GM12878 (cell line): ENCODE measurements around the gene GTSE1. TPM values are rescaled to one million over a fixed set of nuclear protein-coding genes. Genes with fewer than 3 reads are reported as not detected.

ENCODE experiments used
- CBFB ChIP-seq: IDR thresholded peaks from 2 replicates; pipeline ENCODE4 v1.6.1; 2016; ENCODE audit warnings: antibody characterized with exemption, low read depth
- CHD2 ChIP-seq: IDR thresholded peaks from 2 replicates; pipeline ENCODE4 v1.6.1; 2011; ENCODE audit warnings: low read depth, low read length, improper control_type of control experiment, borderline replicate concordance
- EGR1 ChIP-seq, 2 experiments: IDR thresholded peaks; 1 replicate in 1 of 2; 2 replicates in 1 of 2; pipeline ENCODE4 v1.6.1; 2011 to 2012; ENCODE audit warnings: low read depth in 2 of 2, low read length in 2 of 2, borderline replicate concordance in 1 of 2, mild to moderate bottlenecking in 1 of 2, moderate library complexity in 1 of 2
- EZH2 ChIP-seq: IDR thresholded peaks from 2 replicates; pipeline ENCODE4 v1.6.1; 2012; ENCODE audit warnings: low read depth, mild to moderate bottlenecking, control low read depth, inconsistent platforms, low read length, borderline replicate concordance; ENCODE audit not compliant: control insufficient read depth
- FOXK2 ChIP-seq: fragments of 450-650 bp; IDR thresholded peaks from 2 replicates; pipeline ENCODE4 v1.6.1; 2017; ENCODE audit warnings: mild to moderate bottlenecking, moderate library complexity
- HDAC2 ChIP-seq: fragments of 200-600 bp; sonication (generic); IDR thresholded peaks from 2 replicates; pipeline ENCODE4 v1.6.1; 2017
- HDGF ChIP-seq: fragments of 450-650 bp; IDR thresholded peaks from 2 replicates; pipeline ENCODE4 v1.6.1; 2016; ENCODE audit warnings: antibody characterized with exemption
- IKZF1 ChIP-seq: fragments of 450-650 bp; conservative IDR thresholded peaks from 2 replicates; pipeline ENCODE4 v1.6.1; 2017; ENCODE audit warnings: antibody characterized with exemption, mild to moderate bottlenecking
- JUNB ChIP-seq: IDR thresholded peaks from 2 replicates; pipeline ENCODE4 v1.6.1; 2016; ENCODE audit warnings: antibody characterized with exemption, mild to moderate bottlenecking
- NR2F1 ChIP-seq: fragments of 450-650 bp; conservative IDR thresholded peaks from 2 replicates; pipeline ENCODE4 v1.6.1; 2017; ENCODE audit warnings: mild to moderate bottlenecking
- PAX5 ChIP-seq: IDR thresholded peaks from 2 replicates; pipeline ENCODE4 v1.6.1; 2011; ENCODE audit warnings: low read depth, low read length, borderline replicate concordance
- PML ChIP-seq: IDR thresholded peaks from 2 replicates; pipeline ENCODE4 v1.6.1; 2012; ENCODE audit warnings: low read length, inconsistent platforms
- POLR2A ChIP-seq: IDR thresholded peaks from 2 replicates; pipeline ENCODE4 v1.6.1; 2011; ENCODE audit warnings: low read depth, mild to moderate bottlenecking, low read length
- RAD21 ChIP-seq: IDR thresholded peaks from 2 replicates; pipeline ENCODE4 v1.6.1; 2011; ENCODE audit warnings: mild to moderate bottlenecking, low read depth, low read length, moderate library complexity; ENCODE audit not compliant: insufficient read depth
- RFX5 ChIP-seq: IDR thresholded peaks from 2 replicates; pipeline ENCODE4 v1.6.1; 2011; ENCODE audit warnings: low read depth, low read length, improper control_type of control experiment
- RUNX3 ChIP-seq: IDR thresholded peaks from 2 replicates; pipeline ENCODE4 v1.6.1; 2012; ENCODE audit warnings: low read length, inconsistent platforms
- SIN3A ChIP-seq: IDR thresholded peaks from 2 replicates; pipeline ENCODE4 v1.6.1; 2012; ENCODE audit warnings: low read depth, low read length, improper control_type of control experiment
- SIX5 ChIP-seq: IDR thresholded peaks from 2 replicates; pipeline ENCODE4 v1.6.1; 2011; ENCODE audit warnings: mild to moderate bottlenecking, low read depth, low read length, moderate library complexity; ENCODE audit not compliant: severe bottlenecking
- SREBF2 ChIP-seq: IDR thresholded peaks from 2 replicates; pipeline ENCODE4 v1.6.1; 2012; ENCODE audit warnings: mild to moderate bottlenecking, low read length
- YY1 ChIP-seq: IDR thresholded peaks from 2 replicates; pipeline ENCODE4 v1.6.1; 2011; ENCODE audit warnings: low read depth, mild to moderate bottlenecking, low read length
- ZBED1 ChIP-seq: IDR thresholded peaks from 2 replicates; pipeline ENCODE4 v1.6.1; 2016; ENCODE audit warnings: borderline replicate concordance
- polyA plus RNA-seq, 11 experiments: library from polyadenylated mRNA; depleted of rRNA in 4 of 11; unstranded in 6 of 11; stranded (reverse) in 5 of 11; fragments of >200 nt; fragmentation: Nextera tagmentation in 4 of 11; fragmentation: Illumina TruSeq in 1 of 11; extraction: Ambion mirVana in 4 of 11; extraction: Trizol in 1 of 11; gene quantifications; 1 replicate in 1 of 11; 2 replicates in 10 of 11; pipeline versions ENCODE4 v1.2.1 to v1.2.3, GENCODE V29; 2011 to 2016; ENCODE audit warnings: inconsistent platforms in 2 of 11, missing spikeins in 2 of 11, low read depth in 1 of 11
- total RNA-seq, 4 experiments: library from RNA; depleted of rRNA in 3 of 4; stranded (reverse); fragments of >200 nt in 3 of 4; fragmentation: Illumina TruSeq in 1 of 4; extraction: Trizol in 1 of 4; gene quantifications; 2 replicates each; pipeline versions ENCODE4 v1.2.1 to v1.2.3, GENCODE V29; 2013 to 2021
- TF ChIP-seq, protein P1 (sequence below): fragments of 450-650 bp; IDR thresholded peaks from 2 replicates; pipeline ENCODE4 v1.6.1; 2017; ENCODE audit warnings: low read depth, mild to moderate bottlenecking, moderate library complexity
- TF ChIP-seq, protein P2 (sequence below): IDR thresholded peaks from 2 replicates; pipeline ENCODE4 v1.6.1; 2011; ENCODE audit warnings: borderline replicate concordance, low read depth, mild to moderate bottlenecking, moderate library complexity, low read length; ENCODE audit not compliant: insufficient read depth, poor library complexity, severe bottlenecking
- TF ChIP-seq, protein P3 (sequence below): fragments of 450-650 bp; IDR thresholded peaks from 2 replicates; pipeline ENCODE4 v1.6.1; 2017; ENCODE audit warnings: antibody characterized with exemption, mild to moderate bottlenecking, moderate library complexity

Gene GTSE1
- total and polyA plus RNA-seq, 10 of the 15 experiments (the other 5 are each of a cell fraction or from before 2014, with no cell fraction given) = 6.6 to 46.2 (median 32.3) TPM

DNA sequence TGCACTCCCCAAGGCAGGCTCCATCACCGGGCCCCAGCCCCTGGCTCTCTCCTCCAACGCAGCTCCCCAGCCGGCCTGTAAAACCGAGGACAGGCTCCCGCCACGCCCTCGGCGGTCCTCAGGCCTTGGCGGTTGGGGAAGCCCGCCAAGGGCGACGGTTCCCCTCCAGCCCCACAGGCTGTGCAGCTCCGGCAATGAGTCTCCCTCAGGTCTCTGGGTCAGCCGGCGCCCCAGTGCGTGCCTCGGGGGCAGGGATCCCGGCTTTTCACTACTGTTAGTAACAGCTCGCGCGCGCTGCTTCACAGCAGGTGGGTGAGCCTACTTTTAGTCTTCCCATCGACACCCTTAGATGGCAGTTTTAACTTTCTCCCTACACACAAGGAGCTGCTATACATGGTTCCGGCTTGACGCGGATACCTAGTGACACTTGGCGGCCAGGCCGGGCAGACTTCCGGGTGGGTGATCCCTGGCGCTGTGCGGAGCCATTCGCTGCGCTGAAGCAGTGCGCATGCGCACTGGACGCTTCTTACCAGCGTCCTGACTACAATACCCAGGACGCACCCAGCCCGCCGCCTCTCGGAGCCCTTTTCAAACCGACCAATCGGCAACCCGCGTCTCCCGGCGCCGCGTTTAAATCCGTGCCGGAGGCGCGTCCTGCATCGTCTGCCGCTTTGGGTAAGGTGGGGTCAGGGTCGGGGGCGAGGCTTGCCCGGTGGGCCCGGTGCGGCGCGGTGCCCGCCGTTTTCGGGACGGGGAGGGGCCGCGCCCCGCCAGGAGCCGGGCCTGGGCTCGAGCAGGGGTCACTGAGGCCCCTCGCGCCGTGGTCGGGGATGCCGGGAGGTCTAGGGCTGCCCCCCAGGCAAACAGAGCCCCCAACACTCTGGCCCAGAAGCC is at the start of gene GTSE1 (continued):
- TF ChIP-seq, protein P1, sequence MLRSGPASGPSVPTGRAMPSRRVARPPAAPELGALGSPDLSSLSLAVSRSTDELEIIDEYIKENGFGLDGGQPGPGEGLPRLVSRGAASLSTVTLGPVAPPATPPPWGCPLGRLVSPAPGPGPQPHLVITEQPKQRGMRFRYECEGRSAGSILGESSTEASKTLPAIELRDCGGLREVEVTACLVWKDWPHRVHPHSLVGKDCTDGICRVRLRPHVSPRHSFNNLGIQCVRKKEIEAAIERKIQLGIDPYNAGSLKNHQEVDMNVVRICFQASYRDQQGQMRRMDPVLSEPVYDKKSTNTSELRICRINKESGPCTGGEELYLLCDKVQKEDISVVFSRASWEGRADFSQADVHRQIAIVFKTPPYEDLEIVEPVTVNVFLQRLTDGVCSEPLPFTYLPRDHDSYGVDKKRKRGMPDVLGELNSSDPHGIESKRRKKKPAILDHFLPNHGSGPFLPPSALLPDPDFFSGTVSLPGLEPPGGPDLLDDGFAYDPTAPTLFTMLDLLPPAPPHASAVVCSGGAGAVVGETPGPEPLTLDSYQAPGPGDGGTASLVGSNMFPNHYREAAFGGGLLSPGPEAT = 0 out of 2 replicates have a peak, but pooled peaks have one; percentile 23
- TF ChIP-seq RAD21 (peak; percentile 49), PAX5 (peak; percentile 14; the same call in 1 of the 2 replicates), JUNB (peak; percentile 8; the same call in 1 of the 2 replicates), SIN3A (peak; percentile 100), ZBED1 (0 out of 2 replicates have a peak, but pooled peaks have one; percentile 28), RUNX3 (peak; percentile 38), IKZF1 (peak; percentile 95), EGR1 (IDR thresholded peaks at IDR 0.05; ENCODE audit: borderline replicate concordance in 1 of 2, low read depth in 2 of 2, low read length in 2 of 2) (no peak), PML (0 out of 2 replicates have a peak, but pooled peaks have one; percentile 72), CBFB (0 out of 2 replicates have a peak, but pooled peaks have one; percentile 20), RFX5 (peak; percentile 48; the same call in 1 of the 2 replicates), NR2F1 (peak; percentile 65), HDGF (no peak), HDAC2 (peak; percentile 80; the same call in 1 of the 2 replicates), EZH2 (no peak), SREBF2 (no peak), POLR2A (peak; percentile 93), FOXK2 (peak; percentile 53; the same call in 1 of the 2 replicates), YY1 (peak; percentile 90), SIX5 (peak; percentile 79), CHD2 (peak; percentile 86)
- TF ChIP-seq, protein P2, sequence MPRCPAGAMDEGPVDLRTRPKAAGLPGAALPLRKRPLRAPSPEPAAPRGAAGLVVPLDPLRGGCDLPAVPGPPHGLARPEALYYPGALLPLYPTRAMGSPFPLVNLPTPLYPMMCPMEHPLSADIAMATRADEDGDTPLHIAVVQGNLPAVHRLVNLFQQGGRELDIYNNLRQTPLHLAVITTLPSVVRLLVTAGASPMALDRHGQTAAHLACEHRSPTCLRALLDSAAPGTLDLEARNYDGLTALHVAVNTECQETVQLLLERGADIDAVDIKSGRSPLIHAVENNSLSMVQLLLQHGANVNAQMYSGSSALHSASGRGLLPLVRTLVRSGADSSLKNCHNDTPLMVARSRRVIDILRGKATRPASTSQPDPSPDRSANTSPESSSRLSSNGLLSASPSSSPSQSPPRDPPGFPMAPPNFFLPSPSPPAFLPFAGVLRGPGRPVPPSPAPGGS = no peak
- TF ChIP-seq, protein P3, sequence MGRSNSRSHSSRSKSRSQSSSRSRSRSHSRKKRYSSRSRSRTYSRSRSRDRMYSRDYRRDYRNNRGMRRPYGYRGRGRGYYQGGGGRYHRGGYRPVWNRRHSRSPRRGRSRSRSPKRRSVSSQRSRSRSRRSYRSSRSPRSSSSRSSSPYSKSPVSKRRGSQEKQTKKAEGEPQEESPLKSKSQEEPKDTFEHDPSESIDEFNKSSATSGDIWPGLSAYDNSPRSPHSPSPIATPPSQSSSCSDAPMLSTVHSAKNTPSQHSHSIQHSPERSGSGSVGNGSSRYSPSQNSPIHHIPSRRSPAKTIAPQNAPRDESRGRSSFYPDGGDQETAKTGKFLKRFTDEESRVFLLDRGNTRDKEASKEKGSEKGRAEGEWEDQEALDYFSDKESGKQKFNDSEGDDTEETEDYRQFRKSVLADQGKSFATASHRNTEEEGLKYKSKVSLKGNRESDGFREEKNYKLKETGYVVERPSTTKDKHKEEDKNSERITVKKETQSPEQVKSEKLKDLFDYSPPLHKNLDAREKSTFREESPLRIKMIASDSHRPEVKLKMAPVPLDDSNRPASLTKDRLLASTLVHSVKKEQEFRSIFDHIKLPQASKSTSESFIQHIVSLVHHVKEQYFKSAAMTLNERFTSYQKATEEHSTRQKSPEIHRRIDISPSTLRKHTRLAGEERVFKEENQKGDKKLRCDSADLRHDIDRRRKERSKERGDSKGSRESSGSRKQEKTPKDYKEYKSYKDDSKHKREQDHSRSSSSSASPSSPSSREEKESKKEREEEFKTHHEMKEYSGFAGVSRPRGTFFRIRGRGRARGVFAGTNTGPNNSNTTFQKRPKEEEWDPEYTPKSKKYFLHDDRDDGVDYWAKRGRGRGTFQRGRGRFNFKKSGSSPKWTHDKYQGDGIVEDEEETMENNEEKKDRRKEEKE = no peak
